Vagina (tissue), 2 donors: ENCODE measurements around the gene CGRRF1.

Experiments
- POLR2A ChIP-seq, 2 donors: fragments of 450-650 bp; IDR thresholded peaks; one replicate each; pipeline ENCODE4 v1.6.1; 2017; ENCODE audit warnings: antibody characterized with exemption in 2 of 2, mild to moderate bottlenecking in 2 of 2, moderate library complexity in 2 of 2
- POLR2AphosphoS5 ChIP-seq, 2 donors: sonication (generic); formaldehyde crosslinking; IDR thresholded peaks; one replicate each; pipeline ENCODE4 v1.9.0; 2017; ENCODE audit warnings: antibody characterized with exemption in 2 of 2, mild to moderate bottlenecking in 2 of 2, low read depth in 1 of 2; ENCODE audit not compliant: insufficient read depth in 1 of 2
- TF ChIP-seq, protein P1 (sequence below), 3 experiments: fragments of 450-650 bp in 2 of 3; fragments of 200-600 bp in 1 of 3; sonication (generic) in 1 of 3; IDR thresholded peaks; one replicate each; pipeline ENCODE4 v1.5.1; 2017 to 2019; ENCODE audit warnings: antibody characterized with exemption in 3 of 3, mild to moderate bottlenecking in 2 of 3, moderate library complexity in 2 of 3

DNA sequence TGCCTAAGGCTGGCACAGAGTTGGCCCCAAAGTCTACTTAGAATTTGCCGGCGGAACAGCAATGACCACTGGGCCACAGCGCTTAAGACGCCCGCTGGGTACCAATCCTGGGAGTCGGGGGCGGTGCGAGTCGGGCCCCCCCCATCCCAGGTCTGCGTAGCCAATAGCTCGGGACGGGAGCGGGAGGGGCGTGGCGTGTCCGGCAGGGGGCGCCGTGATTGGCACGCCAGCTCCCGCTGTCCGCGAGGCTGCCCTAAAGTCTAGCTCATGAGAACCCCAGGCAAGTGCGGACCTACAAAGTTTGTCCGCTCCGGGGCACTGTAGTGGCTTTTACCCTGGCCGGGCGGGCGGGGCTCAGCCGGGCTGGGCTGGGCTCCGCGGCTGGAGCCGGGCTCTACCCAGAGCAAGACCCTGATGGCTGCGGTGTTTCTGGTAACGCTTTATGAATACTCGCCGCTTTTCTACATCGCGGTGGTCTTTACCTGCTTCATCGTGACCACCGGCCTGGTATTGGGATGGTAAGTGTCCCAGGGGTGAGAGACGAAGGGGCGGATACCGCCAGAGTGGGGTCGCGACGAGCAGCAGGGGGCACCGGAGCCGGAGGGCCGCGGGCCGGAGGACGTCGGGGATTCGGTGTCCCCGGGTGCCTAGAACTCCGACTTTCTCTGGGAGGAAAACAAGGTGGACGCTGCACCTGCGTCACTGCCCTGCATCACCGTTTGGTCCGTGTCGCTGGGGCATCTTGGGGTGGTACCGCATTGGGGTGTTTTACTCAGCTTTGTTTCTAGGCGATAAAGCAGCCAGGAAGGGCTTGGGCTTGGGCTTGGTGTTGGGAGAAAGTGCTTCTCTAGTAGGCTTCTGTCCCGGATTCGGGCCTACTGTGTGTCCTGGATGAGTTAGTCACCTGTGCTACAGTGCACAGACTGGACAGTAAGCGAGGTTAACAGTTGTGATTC, at the start of gene CGRRF1:
- TF ChIP-seq, protein P1, sequence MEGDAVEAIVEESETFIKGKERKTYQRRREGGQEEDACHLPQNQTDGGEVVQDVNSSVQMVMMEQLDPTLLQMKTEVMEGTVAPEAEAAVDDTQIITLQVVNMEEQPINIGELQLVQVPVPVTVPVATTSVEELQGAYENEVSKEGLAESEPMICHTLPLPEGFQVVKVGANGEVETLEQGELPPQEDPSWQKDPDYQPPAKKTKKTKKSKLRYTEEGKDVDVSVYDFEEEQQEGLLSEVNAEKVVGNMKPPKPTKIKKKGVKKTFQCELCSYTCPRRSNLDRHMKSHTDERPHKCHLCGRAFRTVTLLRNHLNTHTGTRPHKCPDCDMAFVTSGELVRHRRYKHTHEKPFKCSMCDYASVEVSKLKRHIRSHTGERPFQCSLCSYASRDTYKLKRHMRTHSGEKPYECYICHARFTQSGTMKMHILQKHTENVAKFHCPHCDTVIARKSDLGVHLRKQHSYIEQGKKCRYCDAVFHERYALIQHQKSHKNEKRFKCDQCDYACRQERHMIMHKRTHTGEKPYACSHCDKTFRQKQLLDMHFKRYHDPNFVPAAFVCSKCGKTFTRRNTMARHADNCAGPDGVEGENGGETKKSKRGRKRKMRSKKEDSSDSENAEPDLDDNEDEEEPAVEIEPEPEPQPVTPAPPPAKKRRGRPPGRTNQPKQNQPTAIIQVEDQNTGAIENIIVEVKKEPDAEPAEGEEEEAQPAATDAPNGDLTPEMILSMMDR (IDR thresholded peaks at IDR 0.05), result peak; percentile 67 to 76 (median 74)
- TF ChIP-seq POLR2A (IDR thresholded peaks at IDR 0.05) (peak in 1 of 2 donors; percentile 43), POLR2AphosphoS5 (IDR thresholded peaks at IDR 0.05; ENCODE audit: insufficient read depth in 1 of 2, low read depth in 1 of 2) (peak; percentile 94 to 95)
